HG03196 (cell line): Measurements from ENCODE around the gene EIF5B.

Experiments used
- ATAC-seq: cut with Tn5 transposase; IDR thresholded peaks from one replicate; pipeline ENCODE4 v1.9.1; 2021; ENCODE audit not compliant: unreplicated experiment

EIF5B gene

GRCh38 chr2:99406137-99406536 lies 68.9 kb downstream of the EIF5B start:
- ATAC-seq: no peak

- no peak for ATAC-seq
Observed at GRCh38 chr2:99410276-99410675, 73.1 kb downstream of the EIF5B start.

- no peak for ATAC-seq
Observed at GRCh38 chr2:99414566-99414965, 77.4 kb downstream of the EIF5B start.

- no peak for ATAC-seq
Observed at GRCh38 chr2:99417396-99417795, 80.2 kb downstream of the EIF5B start.

- ATAC-seq: no peak
Observed at GRCh38 chr2:99420031-99420430, 82.8 kb downstream of the EIF5B start.

GRCh38 chr2:99420751-99421299 lies 83.6 kb downstream of the EIF5B start:
- no peak for ATAC-seq

- no peak for ATAC-seq
Observed at GRCh38 chr2:99421469-99421868, 84.3 kb downstream of the EIF5B start.

- ATAC-seq: no peak
Observed at GRCh38 chr2:99422599-99422998, 85.4 kb downstream of the EIF5B start.

- no peak for ATAC-seq
Observed at GRCh38 chr2:99424371-99424770, 87.2 kb downstream of the EIF5B start.

GRCh38 chr2:99425022-99425421 lies 87.8 kb downstream of the EIF5B start:
- no peak for ATAC-seq

- no peak for ATAC-seq
Observed at GRCh38 chr2:99430614-99431291, 93.6 kb downstream of the EIF5B start.

GRCh38 chr2:99431587-99432275 lies 94.5 kb downstream of the EIF5B start:
- no peak for ATAC-seq

- no peak for ATAC-seq
Observed at GRCh38 chr2:99433340-99433739, 96.2 kb downstream of the EIF5B start.

GRCh38 chr2:99436874-99437273 lies 99.7 kb downstream of the EIF5B start:
- no peak for ATAC-seq

GRCh38 chr2:99439971-99440505 lies 102.8 kb downstream of the EIF5B start:
- ATAC-seq: no peak

GRCh38 chr2:99442837-99443236 lies 105.6 kb downstream of the EIF5B start:
- ATAC-seq: no peak

GRCh38 chr2:99444222-99444621 lies 107.0 kb downstream of the EIF5B start:
- no peak for ATAC-seq

- ATAC-seq: no peak
Observed at GRCh38 chr2:99445065-99445464, 107.9 kb downstream of the EIF5B start.

GRCh38 chr2:99448556-99448955 lies 111.4 kb downstream of the EIF5B start:
- no peak for ATAC-seq

- ATAC-seq: no peak
Observed at GRCh38 chr2:99450199-99450598, 113.0 kb downstream of the EIF5B start.
